ENCODE results near the gene PGBD5. TPM values are rescaled to one million over a fixed set of nuclear protein-coding genes. Genes with fewer than 3 reads are reported as not detected.

Gene PGBD5
- total and polyA plus RNA-seq, 9 of the 15 experiments (the other 6 are each of a cell fraction or from before 2014, with no cell fraction given), result under 0.01 to 0.40 (median 0.10) TPM; not detected in 3

GRCh38 chr1:230426246-230427093, at the start of gene PGBD5 (continued):
- TF ChIP-seq THRA (IDR thresholded peaks at IDR 0.05) (no peak), CREB3 (tag; conservative IDR thresholded peaks at IDR 0.05; ENCODE audit: low read depth) (no peak), CBX2 (IDR thresholded peaks at IDR 0.05; ENCODE audit: insufficient read depth, low read length, poor library complexity, severe bottlenecking) (no peak), FOS (IDR thresholded peaks at IDR 0.05; ENCODE audit: extremely low read depth, insufficient read length) (no peak), COPS2 (conservative IDR thresholded peaks at IDR 0.05) (no peak), HDAC1 (IDR thresholded peaks at IDR 0.05) (peak; percentile 73 to 99; a peak in 3 of 4 replicates), TBL1XR1 (IDR thresholded peaks at IDR 0.05; ENCODE audit: low read length in 2 of 2) (no peak), SNRNP70 (optimal IDR thresholded peaks at IDR 0.05; ENCODE audit: low read depth, low read length) (no peak), ESRRB (CRISPR knock-in tag; IDR thresholded peaks at IDR 0.05; ENCODE audit: borderline replicate concordance) (no peak), MGA (IDR thresholded peaks at IDR 0.05) (no peak), ZNF280A (IDR thresholded peaks at IDR 0.05; ENCODE audit: low read depth, partially characterized antibody) (no peak)

Measured in K562 (cell line).